Inflammatory macrophage treated with lipopolysaccharide for 1 hour (primary cell): ENCODE measurements around the gene KPNA6.

Experiments used
- DNase-seq, 2 donors: peaks; one replicate each; pipeline ENCODE4 v3.0.0-alpha.2; 2020 to 2022

The KPNA6 gene

GRCh38 chr1:32221581-32221979 lies 113.7 kb downstream of the KPNA6 start:
- no peak for DNase-seq

DNA sequence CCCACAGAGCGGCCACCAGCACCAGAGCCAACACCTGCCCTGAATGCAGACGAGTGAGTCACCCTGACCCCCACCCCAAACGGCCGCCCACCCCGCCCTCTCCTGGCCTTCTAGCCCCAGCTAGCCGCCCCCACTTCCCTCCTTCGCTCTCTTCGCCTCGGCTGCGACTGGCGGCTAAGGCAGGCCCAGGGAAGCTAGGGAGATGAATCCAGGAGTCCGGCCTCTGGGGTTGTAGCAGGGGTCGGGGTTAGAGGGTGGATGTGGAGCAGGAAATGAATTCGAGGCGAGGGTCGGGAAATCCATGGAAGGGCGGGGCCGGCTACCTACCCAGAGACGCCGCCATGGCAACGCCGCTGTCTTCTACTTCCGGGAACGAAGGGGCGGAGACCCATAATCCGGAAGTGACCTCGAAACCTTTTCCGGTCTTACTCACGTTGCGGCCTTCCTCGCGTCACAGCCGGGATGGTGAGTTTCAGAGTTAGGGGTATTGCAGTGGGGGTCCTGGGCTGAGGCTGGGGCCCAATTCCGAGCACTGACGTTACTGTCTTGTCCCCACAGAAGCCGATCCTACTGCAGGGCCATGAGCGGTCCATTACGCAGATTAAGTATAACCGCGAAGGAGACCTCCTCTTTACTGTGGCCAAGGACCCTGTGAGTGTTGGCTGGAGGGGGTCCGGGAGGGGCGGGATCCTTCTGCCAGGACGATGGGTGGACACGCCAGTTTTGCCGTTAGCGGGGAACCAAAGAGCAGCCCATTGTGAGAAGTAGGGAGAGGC lies 114.3 kb downstream of the KPNA6 start, which contains the start of the genes EIF3I and TMEM234:
EIF3I (plus strand) TSS at position 428 of the 776 bp plus-strand sequence; CDS start at position 463, 35 bp downstream.
TMEM234 (minus strand) TSS at position 374 of the 776 bp plus-strand sequence; CDS start at position 343, 31 bp downstream.
- peak; percentile 90 to 95 for DNase-seq

DNA sequence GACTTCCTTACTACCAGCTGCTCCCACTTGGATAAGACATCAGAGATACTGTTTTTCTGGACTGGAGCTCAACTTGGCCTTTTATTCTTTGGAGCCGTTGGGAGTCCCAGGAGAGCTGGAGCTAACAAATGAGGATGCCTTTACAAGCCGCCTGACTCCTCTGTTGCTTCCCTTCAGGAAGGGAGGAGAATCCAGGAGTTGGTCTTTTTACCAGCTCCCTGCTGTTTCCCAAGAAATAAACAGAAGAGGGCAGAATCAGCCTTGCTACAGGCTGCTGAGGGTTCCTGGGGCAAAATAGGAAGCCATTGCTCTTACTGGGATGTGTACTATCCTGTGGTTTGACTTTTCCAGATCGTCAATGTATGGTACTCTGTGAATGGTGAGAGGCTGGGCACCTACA lies 115.8 kb downstream of the KPNA6 start:
- no peak for DNase-seq

DNA sequence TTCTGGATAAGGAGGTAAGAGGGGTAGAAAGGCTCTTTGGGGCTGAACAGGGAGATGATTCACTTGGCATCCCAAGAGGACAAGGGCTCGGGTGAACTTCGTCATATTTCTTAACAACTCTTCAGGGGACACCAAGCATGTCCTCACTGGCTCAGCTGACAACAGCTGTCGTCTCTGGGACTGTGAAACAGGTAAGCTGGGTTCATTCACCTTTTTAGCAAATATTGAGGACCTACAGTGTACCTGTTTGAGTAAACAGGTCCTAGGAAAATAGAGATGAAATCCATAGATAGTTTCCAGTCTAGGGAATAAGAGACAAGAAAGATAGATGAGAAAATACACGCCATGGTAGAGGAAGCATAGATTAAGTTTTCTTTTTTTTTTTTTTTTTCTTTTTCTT lies 116.4 kb downstream of the KPNA6 start:
- DNase-seq, result no peak
